Astrocyte (in vitro differentiated cells and primary cell): ENCODE results near the gene FBXO31. TPM values are rescaled to one million over a fixed set of nuclear protein-coding genes. Genes with fewer than 3 reads are reported as not detected.

Source experiments
- DNase-seq: peaks from one replicate; pipeline ENCODE4 v3.0.0-alpha.2; 2010; ENCODE audit warnings: low read depth
- FAIRE-seq: peaks from 2 replicates; lab custom pipeline; 2011; peaks lifted over from hg19 to GRCh38; lab: Jason Lieb, UNC
- H2AFZ ChIP-seq: 2 replicates; pipeline ENCODE4 v1.6.0; 2012; ENCODE audit warnings: low read depth, low read length, inconsistent platforms
- H3K27ac ChIP-seq: 2 replicates; pipeline ENCODE4 v1.5.1; 2011; ENCODE audit warnings: low read depth, low read length, inconsistent platforms
- H3K27me3 ChIP-seq: 2 replicates; pipeline ENCODE4 v1.6.0; 2011; ENCODE audit warnings: low read length, inconsistent platforms; ENCODE audit not compliant: insufficient read depth
- H3K36me3 ChIP-seq: 2 replicates; pipeline ENCODE4 v1.5.1; 2011; ENCODE audit warnings: low read length, inconsistent platforms; ENCODE audit not compliant: insufficient read depth
- H3K4me1 ChIP-seq: 2 replicates; pipeline ENCODE4 v1.5.1; 2011; ENCODE audit warnings: low read length, inconsistent platforms; ENCODE audit not compliant: insufficient read depth
- H3K4me2 ChIP-seq: 2 replicates; pipeline ENCODE4 v1.6.0; 2012; ENCODE audit warnings: low read length, inconsistent platforms
- H3K4me3 ChIP-seq: 2 replicates; pipeline ENCODE4 v1.5.1; 2011; ENCODE audit warnings: low read depth, mild to moderate bottlenecking, low read length, inconsistent platforms; ENCODE audit not compliant: insufficient read depth
- H3K79me2 ChIP-seq: 2 replicates; pipeline ENCODE4 v1.6.0; 2012; ENCODE audit warnings: mild to moderate bottlenecking, low read length, inconsistent platforms; ENCODE audit not compliant: insufficient read depth
- H3K9ac ChIP-seq: 2 replicates; pipeline ENCODE4 v1.6.0; 2012; ENCODE audit warnings: mild to moderate bottlenecking, low read length, inconsistent platforms
- H3K9me3 ChIP-seq: 2 replicates; pipeline ENCODE4 v1.5.1; 2012; ENCODE audit warnings: low read depth, mild to moderate bottlenecking, low read length, inconsistent platforms; ENCODE audit not compliant: insufficient read depth
- H4K20me1 ChIP-seq: 2 replicates; pipeline ENCODE4 v1.6.0; 2012; ENCODE audit warnings: low read length, inconsistent platforms; ENCODE audit not compliant: insufficient read depth
- H3K27ac Mint-ChIP-seq: one replicate; pipeline ENCODE4 v1.8.0; 2021; ENCODE audit warnings: mild to moderate bottlenecking, mixed read lengths; ENCODE audit not compliant: unreplicated experiment
- H3K27me3 Mint-ChIP-seq: one replicate; pipeline ENCODE4 v1.8.0; 2021; ENCODE audit warnings: low read depth, mixed read lengths; ENCODE audit not compliant: unreplicated experiment
- H3K36me3 Mint-ChIP-seq: one replicate; pipeline ENCODE4 v1.8.0; 2021; ENCODE audit warnings: low read depth, mixed read lengths; ENCODE audit not compliant: unreplicated experiment
- H3K4me1 Mint-ChIP-seq: one replicate; pipeline ENCODE4 v1.8.0; 2021; ENCODE audit warnings: low read depth, mixed read lengths; ENCODE audit not compliant: unreplicated experiment
- H3K4me3 Mint-ChIP-seq: one replicate; pipeline ENCODE4 v1.8.0; 2021; ENCODE audit warnings: mild to moderate bottlenecking, moderate library complexity, mixed read lengths; ENCODE audit not compliant: unreplicated experiment
- H3K9me3 Mint-ChIP-seq: one replicate; pipeline ENCODE4 v1.8.0; 2021; ENCODE audit warnings: mild to moderate bottlenecking, mixed read lengths; ENCODE audit not compliant: unreplicated experiment
- EZH2 ChIP-seq: IDR thresholded peaks from 2 replicates; pipeline ENCODE4 v1.6.1; 2012; ENCODE audit warnings: mild to moderate bottlenecking, low read length, inconsistent platforms; ENCODE audit not compliant: insufficient read depth
- total RNA-seq: library from RNA; stranded (reverse); gene quantifications from 2 replicates; pipeline ENCODE4 v1.2.1, GENCODE V29; 2021
- TF ChIP-seq, protein P1 (sequence below): IDR thresholded peaks from 2 replicates; pipeline ENCODE4 v1.5.1; 2011; ENCODE audit warnings: low read depth, mild to moderate bottlenecking, inconsistent platforms, low read length, moderate library complexity; ENCODE audit not compliant: insufficient read depth

FBXO31 gene
- total RNA-seq, 1 donor from 2014 or later: 34.9 TPM

DNA sequence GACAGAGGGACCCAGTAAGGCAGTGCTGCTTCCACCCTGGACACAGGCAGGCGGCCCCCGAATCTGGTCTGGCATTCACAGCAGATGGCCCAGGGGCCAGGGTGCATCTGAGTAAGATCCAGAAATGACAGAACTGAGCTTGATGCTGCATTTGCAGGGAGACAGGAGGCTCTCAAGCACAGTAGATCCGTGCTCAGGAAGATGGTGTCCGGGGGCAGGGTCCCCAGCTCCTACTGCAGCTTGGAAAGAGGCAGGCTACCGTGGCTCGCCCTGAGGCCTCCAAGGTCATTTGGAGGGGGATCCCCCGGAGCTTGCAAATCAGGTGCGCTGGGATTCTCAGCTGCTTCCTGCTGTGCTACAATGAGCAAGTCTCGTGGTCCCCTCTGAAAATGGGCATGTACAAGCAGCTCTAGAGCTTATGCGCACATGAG, 68.6 kb downstream of the FBXO31 start:
- H3K4me3 ChIP-seq: no peak overlapping the region
- no peak overlapping the region for H2AFZ ChIP-seq
- H3K27me3 ChIP-seq: no peaks in the 10 kb centered on the region
- peaks cover 7% of the 10 kb centered on the region for H3K4me1 ChIP-seq
- no peaks in the 10 kb centered on the region for H3K9me3 Mint-ChIP-seq
- peaks cover 3% of the 10 kb centered on the region for H3K4me1 Mint-ChIP-seq
- H3K27ac Mint-ChIP-seq: no peak overlapping the region
- H3K9ac ChIP-seq: no peak overlapping the region
- no peaks in the 10 kb centered on the region for H3K27me3 Mint-ChIP-seq
- no peaks in the 10 kb centered on the region for H3K36me3 ChIP-seq
- FAIRE-seq (no peak), DNase-seq (no peak)
- H3K36me3 Mint-ChIP-seq: peaks cover 2% of the 10 kb centered on the region
- H3K4me3 Mint-ChIP-seq: no peak overlapping the region
- no peak overlapping the region for H3K27ac ChIP-seq
- no peaks in the 10 kb centered on the region for H4K20me1 ChIP-seq
- H3K79me2 ChIP-seq: peaks cover 20% of the 10 kb centered on the region
- H3K4me2 ChIP-seq: no peak overlapping the region
- H3K9me3 ChIP-seq: no peaks in the 10 kb centered on the region
- TF ChIP-seq, protein P1, sequence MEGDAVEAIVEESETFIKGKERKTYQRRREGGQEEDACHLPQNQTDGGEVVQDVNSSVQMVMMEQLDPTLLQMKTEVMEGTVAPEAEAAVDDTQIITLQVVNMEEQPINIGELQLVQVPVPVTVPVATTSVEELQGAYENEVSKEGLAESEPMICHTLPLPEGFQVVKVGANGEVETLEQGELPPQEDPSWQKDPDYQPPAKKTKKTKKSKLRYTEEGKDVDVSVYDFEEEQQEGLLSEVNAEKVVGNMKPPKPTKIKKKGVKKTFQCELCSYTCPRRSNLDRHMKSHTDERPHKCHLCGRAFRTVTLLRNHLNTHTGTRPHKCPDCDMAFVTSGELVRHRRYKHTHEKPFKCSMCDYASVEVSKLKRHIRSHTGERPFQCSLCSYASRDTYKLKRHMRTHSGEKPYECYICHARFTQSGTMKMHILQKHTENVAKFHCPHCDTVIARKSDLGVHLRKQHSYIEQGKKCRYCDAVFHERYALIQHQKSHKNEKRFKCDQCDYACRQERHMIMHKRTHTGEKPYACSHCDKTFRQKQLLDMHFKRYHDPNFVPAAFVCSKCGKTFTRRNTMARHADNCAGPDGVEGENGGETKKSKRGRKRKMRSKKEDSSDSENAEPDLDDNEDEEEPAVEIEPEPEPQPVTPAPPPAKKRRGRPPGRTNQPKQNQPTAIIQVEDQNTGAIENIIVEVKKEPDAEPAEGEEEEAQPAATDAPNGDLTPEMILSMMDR: no peak
- no peak for TF ChIP-seq EZH2

DNA sequence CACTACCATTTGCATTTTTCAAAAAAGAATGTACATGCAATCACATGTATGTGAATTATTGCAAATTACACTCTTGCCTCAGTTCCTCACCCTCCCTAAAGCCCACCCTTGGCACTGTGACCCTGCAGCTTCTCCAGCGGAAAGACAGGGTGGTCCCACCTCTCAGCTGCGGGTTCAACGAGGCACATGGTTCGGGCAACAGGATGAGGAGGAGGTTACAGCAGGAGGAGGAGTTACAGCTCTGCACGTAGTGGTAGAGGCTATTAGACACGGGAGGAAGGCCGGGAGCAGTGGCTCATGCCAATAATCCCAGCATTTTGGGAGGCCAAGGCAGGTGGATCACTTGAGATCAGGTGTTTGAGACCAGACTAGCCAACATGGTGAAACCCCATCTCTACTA, 71.6 kb downstream of the FBXO31 start:
- H2AFZ ChIP-seq: no peak overlapping the region
- H3K9me3 Mint-ChIP-seq: peaks cover 7% of the 10 kb centered on the region
- FAIRE-seq: no peak
- H3K4me1 Mint-ChIP-seq: no peaks in the 10 kb centered on the region
- H3K9me3 ChIP-seq: no peaks in the 10 kb centered on the region
- H3K79me2 ChIP-seq: no peaks in the 10 kb centered on the region
- no peak for DNase-seq
- peaks cover 5% of the 10 kb centered on the region for H3K36me3 Mint-ChIP-seq
- TF ChIP-seq, protein P1: no peak
- no peak for TF ChIP-seq EZH2
- H3K27me3 ChIP-seq: no peaks in the 10 kb centered on the region
- no peaks in the 10 kb centered on the region for H3K27me3 Mint-ChIP-seq
- H3K9ac ChIP-seq: no peak overlapping the region
- no peak overlapping the region for H3K4me3 ChIP-seq
- no peaks in the 10 kb centered on the region for H3K4me1 ChIP-seq
- no peak overlapping the region for H3K4me2 ChIP-seq
- no peak overlapping the region for H3K4me3 Mint-ChIP-seq
- H3K36me3 ChIP-seq: no peaks in the 10 kb centered on the region
- no peaks in the 10 kb centered on the region for H4K20me1 ChIP-seq
- no peak overlapping the region for H3K27ac ChIP-seq
- no peak overlapping the region for H3K27ac Mint-ChIP-seq

GRCh38 chr16:87311387-87311786, 72.2 kb downstream of the FBXO31 start:
- Mint-ChIP-seq H3K27me3 (no peaks in the 10 kb centered on the region), H3K4me1 (no peaks in the 10 kb centered on the region), H3K27ac (no peak overlapping the region), H3K36me3 (peaks cover 5% of the 10 kb centered on the region), H3K4me3 (no peak overlapping the region), H3K9me3 (peaks cover 9% of the 10 kb centered on the region)
- H3K9ac ChIP-seq: no peak overlapping the region
- H3K4me1 ChIP-seq: no peaks in the 10 kb centered on the region
- no peak for DNase-seq
- no peaks in the 10 kb centered on the region for H3K9me3 ChIP-seq
- no peaks in the 10 kb centered on the region for H3K36me3 ChIP-seq
- no peaks in the 10 kb centered on the region for H4K20me1 ChIP-seq
- H2AFZ ChIP-seq: no peak overlapping the region
- H3K79me2 ChIP-seq: no peaks in the 10 kb centered on the region
- H3K4me3 ChIP-seq: no peak overlapping the region
- TF ChIP-seq, protein P1: no peak
- no peak for TF ChIP-seq EZH2
- H3K4me2 ChIP-seq: no peak overlapping the region
- H3K27ac ChIP-seq: no peak overlapping the region
- no peaks in the 10 kb centered on the region for H3K27me3 ChIP-seq
- no peak for FAIRE-seq
